Left ventricle myocardium inferior (tissue), 1 donor: ENCODE data around the gene MAP3K5. TPM values are rescaled to one million over a fixed set of nuclear protein-coding genes. Genes with fewer than 3 reads are reported as not detected.

Experiments used
- DNase-seq: peaks from one replicate; pipeline ENCODE4 v3.0.0-alpha.2; 2020
- H3K27ac ChIP-seq: fragments of 200-600 bp; replicated peaks from 2 replicates; pipeline ENCODE4 v1.8.0; 2021
- H3K27me3 ChIP-seq: fragments of 200-600 bp; 2 replicates; pipeline ENCODE4 v1.8.0; 2021; ENCODE audit warnings: low read depth
- H3K36me3 ChIP-seq: fragments of 200-600 bp; 2 replicates; pipeline ENCODE4 v1.8.0; 2021
- H3K4me1 ChIP-seq: fragments of 200-600 bp; 2 replicates; pipeline ENCODE4 v1.8.0; 2021
- H3K4me3 ChIP-seq: fragments of 200-600 bp; 2 replicates; pipeline ENCODE4 v1.8.0; 2021; ENCODE audit warnings: mild to moderate bottlenecking, moderate library complexity
- H3K9me3 ChIP-seq: fragments of 200-600 bp; replicated peaks from 2 replicates; pipeline ENCODE4 v1.8.0; 2021
- CTCF ChIP-seq: fragments of 200-600 bp; IDR thresholded peaks from 2 replicates; pipeline ENCODE4 v1.8.0; 2021; ENCODE audit warnings: antibody characterized with exemption, mild to moderate bottlenecking, borderline replicate concordance
- intact Hi-C: fragments of 100-400 bp; cut with micrococcal nuclease; formaldehyde crosslinking; loops from one replicate; pipeline ENCODE4 v1.11.0; 2022
- total RNA-seq: library from RNA; stranded (reverse); fragmentation: NEBNext Ultra II Directional; extraction: Animal tissue kit (Norgen Biotek cat#: 25700); gene quantifications from one replicate; pipeline ENCODE4 v1.2.1, GENCODE V29; 2021
- donor health status: DM: no; HTN: yes; CAD: no; lungs with severe emphysema.

Gene MAP3K5
- total RNA-seq, 1 donor from 2014 or later = 44.1 TPM

- intact Hi-C loops = loop anchor here (10.0 kb wide), 1 partner anchor 213 kb away; no protein-coding TSS in a partner anchor
- H3K9me3 ChIP-seq = peaks cover 6% of the 10 kb centered on the region
- H3K27ac ChIP-seq = no peak overlapping the region
- no peak for DNase-seq
- no peak for TF ChIP-seq CTCF
- H3K36me3 ChIP-seq = no peaks in the 10 kb centered on the region
- peaks cover 7% of the 10 kb centered on the region for H3K4me1 ChIP-seq
- no peak overlapping the region for H3K4me3 ChIP-seq
- no peaks in the 10 kb centered on the region for H3K27me3 ChIP-seq
Observed at GRCh38 chr6:136798044-136798443, 5.8 kb upstream of the MAP3K5 start.

- no peak for DNase-seq
- Histone ChIP-seq H3K4me3 (no peak overlapping the region), H3K9me3 (peaks cover 6% of the 10 kb centered on the region), H3K4me1 (peaks cover 21% of the 10 kb centered on the region), H3K27ac (no peak overlapping the region), H3K27me3 (no peaks in the 10 kb centered on the region), H3K36me3 (no peaks in the 10 kb centered on the region)
- TF ChIP-seq CTCF = no peak
- intact Hi-C loops = loop anchor here (10.0 kb wide), 1 partner anchor 211 kb away; no protein-coding TSS in a partner anchor
Observed at GRCh38 chr6:136795996-136796395, 3.7 kb upstream of the MAP3K5 start.

GRCh38 chr6:136795386-136795785, 3.1 kb upstream of the MAP3K5 start:
- H3K27me3 ChIP-seq = no peaks in the 10 kb centered on the region
- intact Hi-C loops = loop anchor here (10.0 kb wide), 1 partner anchor 211 kb away; no protein-coding TSS in a partner anchor
- H3K9me3 ChIP-seq = peaks cover 6% of the 10 kb centered on the region
- no peak for DNase-seq
- no peak overlapping the region for H3K27ac ChIP-seq
- no peak overlapping the region for H3K4me3 ChIP-seq
- peaks cover 21% of the 10 kb centered on the region for H3K4me1 ChIP-seq
- no peak for TF ChIP-seq CTCF
- H3K36me3 ChIP-seq = no peaks in the 10 kb centered on the region

- peaks cover 6% of the 10 kb centered on the region for H3K9me3 ChIP-seq
- no peak for TF ChIP-seq CTCF
Observed at GRCh38 chr6:136793363-136793762, 1.1 kb upstream of the MAP3K5 start.

GRCh38 chr6:136792095-136792409, 225 bp downstream of the MAP3K5 start:
- peak overlapping the region; percentile 92 for H3K4me3 ChIP-seq
- TF ChIP-seq CTCF = no peak
- H3K27me3 ChIP-seq = no peaks in the 10 kb centered on the region
- peaks cover 51% of the 10 kb centered on the region for H3K4me1 ChIP-seq
- no peaks in the 10 kb centered on the region for H3K36me3 ChIP-seq
- H3K27ac ChIP-seq = peak overlapping the region; percentile 96
- H3K9me3 ChIP-seq = no peaks in the 10 kb centered on the region
- no peak for DNase-seq
- intact Hi-C loops = loop anchor here (2.0 to 10.0 kb wide), 2 partner anchors 147 to 207 kb away; no protein-coding TSS in a partner anchor

More at GRCh38 chr6:136793363-136793762, 1.1 kb upstream of the MAP3K5 start:
- DNase-seq = no peak
- no peaks in the 10 kb centered on the region for H3K36me3 ChIP-seq
- H3K27ac ChIP-seq = peak overlapping the region; percentile 96
- intact Hi-C loops = loop anchor here (2.0 to 10.0 kb wide), 2 partner anchors 149 to 209 kb away; no protein-coding TSS in a partner anchor
- H3K4me3 ChIP-seq = peak overlapping the region; percentile 92
- peaks cover 38% of the 10 kb centered on the region for H3K4me1 ChIP-seq
- no peaks in the 10 kb centered on the region for H3K27me3 ChIP-seq
